Fibroblast of lung (primary cell): ENCODE measurements around the gene B3GNT7.

Source experiments
- EZH2 ChIP-seq: IDR thresholded peaks from 2 replicates; pipeline ENCODE4 v1.5.1; 2012; ENCODE audit warnings: low read length, control low read depth, mild to moderate bottlenecking; ENCODE audit errors: missing control alignments
- TF ChIP-seq, protein P1 (sequence below), 2 donors: IDR thresholded peaks in 1 of 2; conservative IDR thresholded peaks in 1 of 2; 1 replicate in 1 of 2; 2 replicates in 1 of 2; pipeline ENCODE4 v1.5.1; 2011 to 2012; ENCODE audit warnings: low read length in 2 of 2, control low read depth in 1 of 2, inconsistent platforms in 1 of 2, low read depth in 1 of 2, mild to moderate bottlenecking in 1 of 2

DNA sequence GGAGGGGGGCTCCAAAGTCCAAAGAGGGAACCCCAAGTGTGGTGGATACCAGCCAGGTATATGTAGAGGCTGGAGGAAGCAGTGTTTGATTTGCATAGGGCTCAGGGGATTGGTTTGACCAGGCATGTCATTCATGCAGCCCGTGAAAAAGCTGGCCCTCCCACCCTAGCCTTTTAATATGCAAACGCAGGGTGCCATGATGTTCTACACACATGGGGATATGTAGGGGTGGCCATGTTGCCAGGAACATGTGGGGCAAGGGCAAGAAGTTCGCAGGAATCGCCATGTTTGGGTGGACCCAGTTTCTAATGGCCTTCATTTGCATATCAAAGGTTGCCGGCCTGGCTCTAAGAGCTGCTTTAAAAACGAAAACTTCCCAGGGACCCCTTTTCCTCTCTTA is 33.6 kb downstream of the B3GNT7 start:
- TF ChIP-seq, protein P1, sequence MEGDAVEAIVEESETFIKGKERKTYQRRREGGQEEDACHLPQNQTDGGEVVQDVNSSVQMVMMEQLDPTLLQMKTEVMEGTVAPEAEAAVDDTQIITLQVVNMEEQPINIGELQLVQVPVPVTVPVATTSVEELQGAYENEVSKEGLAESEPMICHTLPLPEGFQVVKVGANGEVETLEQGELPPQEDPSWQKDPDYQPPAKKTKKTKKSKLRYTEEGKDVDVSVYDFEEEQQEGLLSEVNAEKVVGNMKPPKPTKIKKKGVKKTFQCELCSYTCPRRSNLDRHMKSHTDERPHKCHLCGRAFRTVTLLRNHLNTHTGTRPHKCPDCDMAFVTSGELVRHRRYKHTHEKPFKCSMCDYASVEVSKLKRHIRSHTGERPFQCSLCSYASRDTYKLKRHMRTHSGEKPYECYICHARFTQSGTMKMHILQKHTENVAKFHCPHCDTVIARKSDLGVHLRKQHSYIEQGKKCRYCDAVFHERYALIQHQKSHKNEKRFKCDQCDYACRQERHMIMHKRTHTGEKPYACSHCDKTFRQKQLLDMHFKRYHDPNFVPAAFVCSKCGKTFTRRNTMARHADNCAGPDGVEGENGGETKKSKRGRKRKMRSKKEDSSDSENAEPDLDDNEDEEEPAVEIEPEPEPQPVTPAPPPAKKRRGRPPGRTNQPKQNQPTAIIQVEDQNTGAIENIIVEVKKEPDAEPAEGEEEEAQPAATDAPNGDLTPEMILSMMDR (conservative IDR thresholded peaks at IDR 0.05 in 1 of 2, IDR thresholded peaks at IDR 0.05 in 1 of 2; ENCODE audit: low read depth in 1 of 2, low read length in 2 of 2), result no peak
- no peak for TF ChIP-seq EZH2
